Measurements from ENCODE around the gene ZBED4. TPM values are rescaled to one million over a fixed set of nuclear protein-coding genes. Genes with fewer than 3 reads are reported as not detected.

Gene ZBED4
- total RNA-seq, 1 donor from 2014 or later, result 23.7 TPM

DNA sequence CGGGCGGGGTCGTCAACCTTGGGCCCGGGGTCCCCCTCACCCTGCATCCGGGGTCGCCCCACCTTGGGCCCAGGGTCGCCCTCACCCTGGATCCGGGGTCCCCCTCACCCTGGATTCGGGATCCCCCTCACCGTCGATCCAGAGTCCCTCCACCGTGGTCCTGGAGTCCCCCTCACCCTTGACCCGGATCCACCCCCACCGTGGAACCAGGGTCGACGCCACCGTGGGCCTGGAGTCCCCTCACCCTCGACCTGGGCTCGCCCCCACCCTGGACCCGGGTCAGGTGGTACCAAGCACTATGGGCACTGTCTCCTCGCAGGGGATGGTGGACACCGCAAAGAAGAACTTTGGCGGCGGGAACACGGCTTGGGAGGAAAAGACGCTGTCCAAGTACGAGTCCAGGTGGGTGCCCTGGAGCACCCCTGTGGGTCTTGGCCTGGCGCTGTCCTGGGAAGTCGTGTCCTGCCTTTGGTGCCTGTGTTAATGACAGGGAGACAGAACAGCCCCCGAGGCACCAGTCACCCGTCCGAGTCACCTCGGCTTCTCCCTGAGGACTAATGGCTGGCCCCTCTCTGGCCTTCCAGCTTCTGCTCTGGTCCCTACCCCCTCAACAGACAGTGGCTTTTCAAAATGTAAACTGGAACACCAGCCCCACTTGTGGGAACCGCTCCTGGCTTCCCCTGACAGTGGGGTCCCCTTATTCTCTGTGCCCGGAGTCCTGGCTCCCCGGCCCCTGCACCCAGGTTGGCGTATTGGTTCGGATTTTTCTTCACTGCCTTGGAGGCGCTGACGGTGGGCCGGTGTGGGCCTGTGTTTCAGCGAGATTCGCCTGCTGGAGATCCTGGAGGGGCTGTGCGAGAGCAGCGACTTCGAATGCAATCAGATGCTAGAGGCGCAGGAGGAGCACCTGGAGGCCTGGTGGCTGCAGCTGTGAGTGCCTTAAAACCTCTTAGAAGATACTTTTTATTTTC lies 65.6 kb downstream of the ZBED4 start:
- no peak for DNase-seq (ENCODE audit: low read depth)

DNA sequence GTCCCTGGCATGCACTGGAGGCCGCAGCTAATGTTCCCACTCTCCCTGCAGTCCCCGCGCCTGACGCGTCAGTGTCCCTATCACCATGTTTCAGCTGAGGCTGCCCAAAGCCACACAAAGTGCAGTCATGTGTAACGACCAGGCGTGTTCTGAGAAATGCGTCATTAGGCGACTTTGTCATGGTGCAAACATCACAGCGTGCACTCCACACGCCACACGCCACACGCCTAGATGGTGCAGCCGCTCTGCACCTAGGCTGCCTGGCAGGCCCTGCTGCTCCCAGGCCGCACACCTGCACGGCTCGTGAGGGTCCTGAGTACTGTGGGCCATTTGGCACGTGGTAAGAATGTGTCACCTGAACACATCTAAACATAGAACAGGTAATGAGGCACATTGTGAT lies 67.2 kb downstream of the ZBED4 start:
- no peak for DNase-seq (ENCODE audit: low read depth)

DNA sequence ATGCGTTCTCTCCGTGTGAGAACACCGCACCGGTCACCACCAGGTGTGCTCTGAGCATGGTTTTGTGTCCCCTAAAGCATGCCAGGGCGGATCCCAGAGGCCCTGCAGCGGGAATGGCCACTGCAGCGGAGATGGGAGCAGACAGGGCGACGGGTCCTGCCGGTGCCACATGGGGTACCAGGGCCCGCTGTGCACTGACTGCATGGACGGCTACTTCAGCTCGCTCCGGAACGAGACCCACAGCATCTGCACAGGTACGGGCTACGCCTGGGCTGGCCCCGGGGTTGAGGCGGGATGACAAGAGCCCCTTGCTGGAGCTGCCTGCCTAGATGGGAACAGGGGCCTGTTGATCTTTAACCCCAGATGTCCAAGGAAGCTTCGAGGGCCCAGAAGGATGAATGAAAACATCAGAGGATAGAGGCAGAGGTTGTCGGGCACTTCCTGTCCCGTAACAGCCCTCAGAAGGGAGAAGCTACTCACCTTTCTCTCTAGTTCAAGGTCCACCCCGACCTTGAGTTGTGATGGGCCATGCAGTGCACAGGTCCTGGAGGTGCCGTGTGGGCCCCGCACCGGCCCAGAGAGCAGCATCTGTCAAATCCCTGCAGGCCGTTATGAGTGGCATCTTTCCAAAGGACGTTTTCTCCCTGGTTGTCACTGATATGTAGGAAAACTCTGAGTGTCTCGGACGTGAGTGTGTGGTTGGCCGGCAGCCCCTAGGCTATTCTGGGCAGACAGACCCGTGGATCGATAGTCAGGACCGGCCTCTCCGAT lies 68.0 kb downstream of the ZBED4 start:
- no peak for DNase-seq (ENCODE audit: low read depth)

DNA sequence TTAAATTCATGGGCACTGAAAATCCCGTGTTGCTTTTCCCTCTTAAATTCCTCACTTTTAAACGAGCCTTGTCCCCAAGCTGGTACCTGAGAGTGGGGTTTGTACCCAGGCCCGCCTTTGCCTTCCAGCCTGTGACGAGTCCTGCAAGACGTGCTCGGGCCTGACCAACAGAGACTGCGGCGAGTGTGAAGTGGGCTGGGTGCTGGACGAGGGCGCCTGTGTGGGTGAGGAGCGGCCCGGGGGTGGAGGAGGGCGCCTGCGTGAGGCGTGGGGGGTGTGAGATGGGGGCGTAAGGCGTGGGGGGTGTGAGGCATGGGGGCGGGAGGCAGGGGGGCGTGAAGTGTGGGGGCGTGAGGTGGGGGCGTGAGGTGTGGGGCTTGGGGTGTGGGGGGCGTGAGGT lies 68.8 kb downstream of the ZBED4 start:
- DNase-seq (ENCODE audit: low read depth), result no peak

DNA sequence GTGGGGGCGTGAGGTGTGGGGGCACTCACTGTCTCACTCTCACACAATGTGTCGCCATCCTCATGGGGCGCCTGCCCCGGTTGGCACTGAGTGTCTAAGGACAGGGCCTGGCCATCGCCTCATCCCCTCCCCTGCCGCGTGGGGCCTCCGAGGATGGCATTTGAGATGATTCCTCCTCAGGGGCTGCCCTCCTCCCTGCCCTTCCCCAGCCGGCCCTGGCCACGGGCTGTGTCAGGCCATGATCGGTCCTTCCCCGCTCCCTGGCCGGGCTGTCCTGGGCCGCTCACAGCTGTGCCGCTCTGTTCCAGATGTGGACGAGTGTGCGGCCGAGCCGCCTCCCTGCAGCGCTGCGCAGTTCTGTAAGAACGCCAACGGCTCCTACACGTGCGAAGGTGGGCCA lies 69.3 kb downstream of the ZBED4 start:
- no peak for DNase-seq (ENCODE audit: low read depth)

DNA sequence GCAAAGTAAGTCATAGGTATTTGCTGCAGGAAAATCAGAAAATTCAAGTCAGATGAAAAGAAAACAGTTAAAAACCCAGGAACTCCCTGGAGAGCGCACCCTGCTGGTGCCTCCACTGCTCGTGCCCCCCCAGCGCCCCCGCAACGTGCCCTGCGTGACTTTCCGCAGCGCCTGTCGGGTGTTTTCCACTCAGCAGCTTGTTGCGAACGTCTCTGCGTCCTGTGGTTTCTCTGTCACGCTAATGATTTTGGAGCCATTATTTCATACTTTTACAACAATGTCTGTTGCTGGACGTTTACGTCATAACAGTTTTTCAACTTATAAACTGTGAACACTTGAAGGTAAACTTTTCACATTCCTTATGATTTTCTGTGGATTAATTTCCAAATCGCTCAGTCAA lies 69.8 kb downstream of the ZBED4 start:
- no peak for DNase-seq (ENCODE audit: low read depth)

DNA sequence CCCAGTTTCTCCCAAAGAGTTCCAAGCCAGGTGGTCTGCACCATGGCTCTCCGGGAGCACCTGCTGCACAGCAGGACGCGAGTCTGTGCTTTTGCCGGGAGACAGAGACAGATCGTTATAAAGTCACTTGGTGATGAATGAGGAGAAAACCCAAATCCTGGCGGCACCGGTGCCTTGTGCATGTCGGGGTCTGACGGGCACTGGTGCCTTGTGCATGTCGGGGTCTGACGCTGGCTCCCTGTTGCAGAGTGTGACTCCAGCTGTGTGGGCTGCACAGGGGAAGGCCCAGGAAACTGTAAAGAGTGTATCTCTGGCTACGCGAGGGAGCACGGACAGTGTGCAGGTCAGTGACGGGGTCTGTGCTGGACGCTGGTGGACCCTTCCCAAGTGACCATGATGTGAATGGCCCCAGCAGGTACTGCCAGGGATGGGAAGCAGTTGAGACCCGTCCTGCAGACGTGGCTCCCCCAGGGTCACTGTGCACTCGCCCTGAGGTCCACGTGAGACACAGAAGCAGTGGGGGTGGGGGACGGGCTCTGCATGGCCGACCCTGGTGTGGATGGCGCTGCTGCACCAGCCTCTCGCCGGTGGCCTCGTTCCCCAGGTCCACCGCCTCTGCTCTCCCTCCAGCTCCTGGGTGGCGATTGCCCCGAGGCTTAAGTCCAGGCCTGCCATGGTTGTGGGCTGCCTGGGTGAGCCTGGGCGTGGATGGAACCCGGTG lies 70.6 kb downstream of the ZBED4 start:
- no peak for DNase-seq (ENCODE audit: low read depth)

DNA sequence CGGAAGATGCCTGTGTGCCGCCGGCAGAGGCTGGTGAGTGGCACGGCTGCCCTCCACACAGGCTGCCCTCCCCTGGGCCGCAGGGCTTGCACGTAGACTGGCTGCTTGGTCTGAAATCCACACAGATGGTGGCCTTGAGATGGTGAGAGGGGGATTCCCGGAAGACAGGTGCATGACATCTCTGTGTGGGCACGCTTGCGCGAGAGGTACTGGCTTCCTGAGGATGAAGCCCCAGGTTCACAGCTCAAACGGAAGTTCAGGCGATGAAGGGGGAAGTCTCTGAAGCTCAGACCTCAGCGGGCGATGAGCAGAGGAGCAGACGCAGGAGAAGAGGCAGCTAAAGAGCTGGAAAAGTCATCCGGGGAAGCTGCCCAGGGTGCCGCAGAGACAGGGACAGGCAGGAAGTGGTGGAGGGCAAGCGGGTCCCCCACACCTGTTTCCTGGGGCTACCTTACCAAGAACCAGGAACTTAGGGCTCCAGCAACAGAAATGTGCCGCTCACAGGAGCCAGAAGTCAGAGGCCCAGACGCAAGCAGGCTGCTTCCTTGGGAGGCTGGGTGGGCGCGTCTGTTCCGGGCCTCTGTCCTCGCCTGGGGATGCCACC lies 72.0 kb downstream of the ZBED4 start:
- DNase-seq (ENCODE audit: low read depth), result no peak

DNA sequence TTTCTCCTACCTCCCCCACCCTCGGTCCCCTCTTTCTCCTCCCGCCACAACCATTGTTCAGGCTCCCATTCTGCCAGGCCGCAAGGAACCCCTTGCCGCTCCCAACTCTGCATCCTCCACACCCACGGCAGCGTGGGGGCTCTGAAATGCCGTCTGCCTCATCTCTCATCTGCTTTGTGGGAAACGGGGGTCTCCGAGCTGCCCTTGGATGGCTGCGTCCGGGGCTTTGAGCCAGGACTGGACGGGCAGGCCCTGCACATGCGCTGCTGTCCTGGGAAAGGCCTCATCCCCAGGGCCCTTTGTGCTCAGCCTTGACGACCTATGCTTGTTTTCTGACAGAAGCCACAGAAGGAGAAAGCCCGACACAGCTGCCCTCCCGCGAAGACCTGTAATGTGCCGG lies 73.3 kb downstream of the ZBED4 start:
- DNase-seq (ENCODE audit: low read depth), result no peak

DNA sequence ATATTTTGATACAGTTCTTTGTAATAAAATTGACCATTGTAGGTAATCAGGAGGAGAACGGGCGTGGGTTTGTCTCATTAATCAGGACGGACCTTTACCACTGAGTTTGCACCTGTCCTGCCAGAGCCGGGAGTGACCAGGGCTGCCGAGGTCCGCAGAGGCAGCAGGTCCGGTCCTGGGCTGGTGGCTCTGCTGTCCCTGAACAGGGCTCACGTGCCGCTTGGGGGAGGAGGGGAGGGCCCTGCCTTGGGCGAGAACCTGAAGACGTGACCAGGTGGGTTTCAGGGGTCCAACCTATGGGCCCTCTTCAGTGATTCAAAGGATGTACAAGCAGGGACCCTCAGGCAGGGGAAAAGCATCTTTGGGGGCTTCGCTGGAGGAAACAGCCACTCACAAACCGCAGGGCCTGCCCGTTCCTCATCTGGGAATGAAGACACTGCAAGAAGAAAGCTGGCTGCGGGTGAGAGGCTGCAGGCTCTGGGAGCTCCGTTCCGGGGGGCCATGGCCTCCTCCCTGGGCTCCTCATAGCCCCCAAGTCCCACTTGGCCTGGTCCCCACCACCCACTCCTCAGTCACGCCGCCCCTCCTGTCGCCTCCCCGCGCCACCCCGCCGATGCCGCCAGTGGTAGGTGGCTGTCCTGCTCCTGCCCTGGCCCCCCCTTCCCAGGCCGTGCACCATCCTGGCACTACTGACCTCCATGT lies 74.0 kb downstream of the ZBED4 start:
- no peak for DNase-seq (ENCODE audit: low read depth)

DNA sequence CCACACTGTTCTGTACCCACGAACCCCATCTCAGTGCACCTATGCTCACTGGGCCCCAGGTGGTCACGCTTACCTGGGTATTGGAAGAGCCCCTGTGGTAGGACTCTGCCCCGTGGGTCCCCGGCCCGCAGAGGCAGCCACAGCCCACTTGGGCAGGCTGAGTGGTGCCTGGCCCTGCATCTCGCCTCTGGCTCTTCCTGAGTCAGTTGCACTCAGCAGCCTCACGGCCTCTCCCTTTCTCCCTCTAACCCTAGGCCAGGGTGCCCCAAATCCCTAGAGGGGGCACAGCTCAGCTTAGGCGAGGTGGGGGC lies 74.5 kb downstream of the ZBED4 start:
- DNase-seq (ENCODE audit: low read depth), result no peak

DNA sequence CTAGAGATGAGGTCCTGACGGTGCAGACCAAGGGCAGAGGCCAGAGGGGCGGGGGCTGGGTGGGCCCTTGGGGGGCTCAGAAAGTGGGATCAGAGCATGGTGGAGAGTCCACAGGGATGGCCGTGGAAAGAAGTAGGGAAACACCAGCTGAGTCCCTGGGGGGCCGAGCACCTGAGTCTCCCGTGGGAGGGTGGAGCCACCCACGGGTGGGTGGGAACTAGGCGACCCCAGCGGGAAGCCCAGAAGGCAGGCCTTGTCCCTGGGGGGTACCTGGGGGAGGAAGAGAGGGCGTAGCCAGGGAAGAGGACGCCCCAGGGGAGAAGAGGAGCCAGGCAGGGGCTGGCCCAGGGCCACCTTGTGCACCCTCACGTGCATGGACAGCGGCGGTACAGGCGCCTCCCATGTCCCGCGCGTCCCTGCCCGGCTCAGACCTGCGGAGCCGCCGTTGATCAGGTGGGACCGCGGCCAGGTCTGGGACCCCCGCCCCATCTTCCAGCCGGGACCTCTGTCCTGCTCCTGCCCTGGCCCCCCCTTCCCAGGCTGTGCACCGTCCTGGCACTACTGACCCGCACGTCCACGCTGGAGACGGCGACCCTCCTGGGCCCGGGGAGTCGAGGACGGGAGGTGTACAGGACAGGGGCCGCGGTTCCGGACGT lies 75.0 kb downstream of the ZBED4 start:
- no peak for DNase-seq (ENCODE audit: low read depth)

DNA sequence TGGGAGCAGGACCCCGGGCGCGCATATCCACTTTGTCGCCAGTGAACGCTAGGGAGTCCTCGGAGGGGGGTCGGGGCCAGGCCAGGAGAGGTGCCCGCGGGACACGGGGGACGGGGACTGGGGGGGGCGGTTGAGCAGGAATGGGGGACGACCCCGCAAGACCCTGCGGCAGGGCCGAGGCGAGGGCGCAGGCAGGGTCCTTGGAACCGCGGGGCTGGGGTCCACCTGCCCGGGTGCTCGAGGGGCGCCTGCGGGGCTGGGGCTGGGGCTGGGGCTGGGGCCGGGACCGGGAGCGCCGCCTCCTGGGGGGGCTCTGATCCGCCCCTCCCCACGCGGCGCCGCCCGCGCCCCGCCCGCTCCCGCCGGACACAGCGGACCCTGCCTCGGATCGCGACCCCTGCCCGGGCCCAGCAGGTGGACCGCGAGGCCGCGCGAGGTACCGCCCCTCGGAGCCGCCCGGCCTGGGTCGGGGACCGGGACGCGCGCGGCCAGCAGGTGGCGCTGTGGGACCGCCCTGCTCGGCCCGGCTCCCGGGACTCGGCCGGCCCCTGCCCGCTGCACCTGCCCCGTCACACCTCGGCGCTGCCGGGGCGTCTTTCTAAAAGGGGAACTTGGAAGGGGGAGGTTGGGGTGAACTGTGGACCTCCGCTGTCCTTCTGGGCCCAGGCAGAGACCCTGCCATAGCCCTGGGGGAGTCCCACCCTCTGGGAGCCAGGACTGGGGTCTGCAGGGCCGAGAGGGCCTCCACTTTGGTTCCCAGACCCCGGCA lies 75.8 kb downstream of the ZBED4 start:
- DNase-seq (ENCODE audit: low read depth), result no peak

DNA sequence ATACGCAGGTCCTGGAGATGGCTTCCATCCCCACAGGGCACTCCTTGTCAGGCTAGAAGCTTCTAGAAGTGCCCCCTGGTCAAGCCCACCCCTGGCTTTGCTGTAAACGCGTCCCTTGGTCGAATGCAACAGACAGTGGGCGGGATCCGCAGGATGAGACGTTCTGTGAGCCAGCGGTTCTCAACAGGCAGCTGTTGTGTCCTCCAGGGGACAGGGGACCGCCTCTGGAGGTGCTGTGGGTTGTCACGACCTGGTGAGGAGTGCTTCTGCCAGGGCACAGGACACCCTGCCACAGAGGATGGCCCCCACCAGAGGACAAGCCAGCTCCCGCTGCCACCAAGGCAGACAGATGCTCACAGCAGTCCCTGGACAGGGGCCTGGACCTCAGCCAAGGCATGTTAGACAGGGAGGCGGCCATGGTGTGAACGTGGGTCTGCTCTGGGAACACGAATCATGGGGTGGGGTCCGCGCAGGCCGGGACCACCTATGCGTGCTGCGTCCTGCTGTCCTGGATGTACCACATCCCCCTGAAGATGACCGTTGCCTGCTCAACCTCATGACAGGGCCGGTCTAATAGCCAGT lies 76.4 kb downstream of the ZBED4 start:
- DNase-seq (ENCODE audit: low read depth), result no peak

DNA sequence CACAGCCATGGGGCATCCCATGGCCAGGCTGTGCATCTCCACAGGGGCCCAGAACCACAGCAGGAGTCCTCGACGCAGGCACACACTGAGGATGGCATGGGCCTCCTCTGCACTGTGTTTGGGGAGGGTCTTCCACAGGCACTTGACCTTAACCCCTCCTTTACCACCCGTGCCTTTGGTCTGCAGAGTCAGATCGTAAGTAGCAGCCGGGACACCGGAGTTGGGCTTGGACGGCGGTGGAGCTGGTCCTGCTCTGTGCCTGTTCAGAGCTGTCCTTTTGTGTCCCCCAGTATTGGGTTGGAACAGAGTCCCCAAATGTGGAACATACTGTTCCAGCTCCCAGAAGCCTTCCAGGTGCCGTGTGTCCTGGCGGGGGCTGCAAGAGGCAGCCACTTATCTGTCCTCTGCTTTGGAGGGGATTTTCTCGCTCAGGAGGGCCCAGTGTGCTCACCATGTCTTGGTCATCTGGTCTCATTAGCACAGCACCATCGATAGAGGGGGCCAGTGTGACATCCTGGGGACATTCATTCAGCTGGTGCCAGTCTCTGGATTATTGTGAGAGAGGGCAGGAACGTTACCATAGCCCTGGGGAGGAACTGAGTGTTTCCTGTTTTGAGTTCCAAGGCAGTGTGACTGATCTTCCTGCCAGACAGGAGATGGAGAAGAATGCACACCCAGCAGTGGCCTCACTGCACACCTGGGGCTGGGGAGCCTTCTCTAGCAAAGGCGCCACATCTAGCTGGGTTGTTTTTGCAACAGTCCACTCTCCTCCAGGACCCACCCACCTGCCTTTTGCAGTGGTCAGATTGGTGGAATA lies 77.2 kb downstream of the ZBED4 start:
- peak; percentile 82 for DNase-seq (ENCODE audit: low read depth)

DNA sequence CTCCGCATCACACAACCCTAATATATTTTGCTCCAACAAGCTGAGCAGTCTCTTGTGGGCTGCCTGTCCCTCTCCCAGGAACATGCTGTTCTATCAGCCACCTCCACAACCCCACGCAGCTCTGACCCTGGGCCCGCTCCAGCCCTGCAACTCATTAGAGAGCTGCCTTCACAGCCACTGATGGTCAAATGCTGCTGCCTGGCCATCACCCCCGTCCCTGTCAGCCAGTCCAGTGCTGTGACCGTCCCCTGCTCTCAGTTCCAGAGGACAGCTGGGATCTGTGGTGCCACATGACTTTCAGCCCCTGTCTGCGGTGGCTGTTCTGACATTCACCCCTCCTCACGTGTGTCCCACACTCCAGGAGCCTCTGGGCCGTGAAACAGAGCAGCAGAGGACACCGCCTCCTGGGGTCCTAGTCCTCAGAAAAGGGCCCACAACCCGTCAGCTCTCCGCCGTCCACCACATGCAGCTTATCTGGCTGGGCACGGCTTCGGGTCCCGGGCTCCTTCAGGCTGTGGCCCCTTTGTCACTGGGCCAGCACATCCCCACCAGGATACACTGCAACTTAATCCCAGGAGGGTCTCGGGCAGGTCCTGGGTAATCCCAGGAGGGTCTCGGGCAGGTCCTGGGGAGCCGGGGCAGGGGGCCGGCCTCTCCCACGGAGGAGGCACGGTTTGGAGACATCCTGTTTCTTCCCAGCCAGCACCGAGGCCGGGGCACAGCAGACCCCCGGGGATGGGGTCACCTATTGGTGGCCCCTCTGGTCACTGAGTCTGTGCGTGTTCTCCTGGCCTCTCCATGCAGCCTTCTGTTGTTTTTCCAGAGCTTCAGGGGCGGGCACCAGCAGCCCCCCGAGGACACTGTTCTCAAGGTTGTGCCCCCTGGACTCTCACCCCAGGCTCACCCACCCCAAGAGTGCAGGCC lies 79.9 kb downstream of the ZBED4 start:
- no peak for DNase-seq (ENCODE audit: low read depth)

DNA sequence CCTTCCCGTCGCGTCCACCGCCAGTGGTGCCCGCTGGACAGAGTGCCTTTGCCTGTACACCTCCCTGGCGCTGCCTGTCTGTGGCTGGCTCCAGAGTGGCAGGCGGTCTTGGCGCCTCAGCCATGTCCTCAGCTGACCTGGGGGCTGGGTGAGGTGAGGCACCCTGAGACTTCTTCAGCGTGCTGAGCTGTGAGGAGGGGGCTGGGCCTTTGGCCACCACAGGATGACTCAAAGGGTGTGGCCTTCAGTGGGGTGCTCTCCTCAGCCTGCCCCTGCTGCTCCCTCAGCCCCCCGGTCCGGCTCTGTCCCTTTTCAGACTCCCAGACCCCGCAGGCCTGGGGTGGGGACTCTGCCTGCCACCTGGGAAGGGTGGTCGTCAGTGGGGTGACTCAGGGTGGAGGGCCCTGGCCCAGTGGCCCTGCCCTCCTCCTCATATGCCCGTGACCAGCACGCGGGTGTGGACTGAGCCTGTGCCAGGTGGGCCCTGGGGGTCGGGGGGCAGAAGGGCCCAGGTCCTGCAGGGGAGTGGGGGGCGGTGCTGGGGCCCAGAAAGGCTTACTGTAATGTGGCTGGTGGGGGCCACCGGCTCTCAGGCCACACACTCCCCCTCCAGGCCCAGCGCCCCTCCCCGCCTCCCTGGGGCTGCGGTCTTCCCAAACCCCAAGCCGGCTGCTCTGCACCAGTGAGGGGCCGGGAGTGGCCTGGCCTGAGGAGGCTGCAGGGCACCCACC lies 80.7 kb downstream of the ZBED4 start:
- peak; percentile 75 for DNase-seq (ENCODE audit: low read depth)

Measured in renal cortical epithelial cell (primary cell).